Endothelial cell of umbilical vein (primary cell): ENCODE results near the gene POU5F1. TPM values are rescaled to one million over a fixed set of nuclear protein-coding genes. Genes with fewer than 3 reads are reported as not detected.
A peak's percentile ranks its signal among the peaks of the same experiment; 100 is the strongest.

ENCODE experiments used
- BruUV-seq: library from RNA; stranded (reverse); fragments of 400-500 nt; replicated peaks from 2 replicates; lab custom pipeline; 2021; lab: Mats Ljungman, UMichigan
- CTCF ChIA-PET: fragments of 300-600, 350-600 bp; sonication (Branson Sonifier 250); formaldehyde crosslinking; loops from one replicate; lab custom pipeline; 2021; ENCODE audit warnings: antibody characterized with exemption, inconsistent platforms; lab: Charles Lee
- POLR2A ChIA-PET: fragments of 300-600, 350-600 bp; sonication (Branson Sonifier 250); formaldehyde crosslinking; loops from one replicate; lab custom pipeline; 2021; ENCODE audit warnings: antibody characterized with exemption, inconsistent platforms; lab: Charles Lee
- DNase-seq: peaks from one replicate; pipeline ENCODE4 v3.0.0-alpha.2; 2011; ENCODE audit warnings: low read depth, low spot score
- FAIRE-seq: peaks from 2 replicates; lab custom pipeline; 2011; peaks lifted over from hg19 to GRCh38; lab: Jason Lieb, UNC
- H2AFZ ChIP-seq: 2 replicates; pipeline ENCODE4 v1.6.0; 2012; ENCODE audit warnings: low read depth, low read length, control low read depth, inconsistent platforms
- H3K27ac ChIP-seq: 2 replicates; pipeline ENCODE4 v1.5.1; 2011; ENCODE audit warnings: low read depth, mild to moderate bottlenecking, control low read depth, low read length, moderate library complexity; ENCODE audit not compliant: insufficient read depth
- H3K27me3 ChIP-seq, 2 experiments: 2 replicates each; pipeline versions ENCODE4 v1.6.0 to v1.6.1; 2011; ENCODE audit warnings: low read length in 2 of 2, mixed read lengths in 1 of 2; ENCODE audit not compliant: control insufficient read depth in 2 of 2, insufficient read depth in 2 of 2
- H3K36me3 ChIP-seq, 2 experiments: 2 replicates in 1 of 2; 3 replicates in 1 of 2; pipeline ENCODE4 v1.5.1; 2011; ENCODE audit warnings: low read length in 2 of 2, mild to moderate bottlenecking in 1 of 2, moderate library complexity in 1 of 2; ENCODE audit not compliant: control insufficient read depth in 2 of 2, insufficient read depth in 2 of 2; ENCODE audit errors: extremely low read depth in 1 of 2
- H3K4me1 ChIP-seq: 3 replicates; pipeline ENCODE4 v1.5.1; 2011; ENCODE audit warnings: mild to moderate bottlenecking, low read length; ENCODE audit not compliant: control insufficient read depth, insufficient read depth; ENCODE audit errors: extremely low read depth
- H3K4me2 ChIP-seq: 2 replicates; pipeline ENCODE4 v1.6.1; 2011; ENCODE audit warnings: low read length, control low read depth, mixed read lengths; ENCODE audit not compliant: insufficient read depth
- H3K4me3 ChIP-seq, 3 experiments: fragments of 200-600 bp in 1 of 3; sonication (generic), shearing (Covaris generic) in 1 of 3; replicated peaks in 1 of 3; 2 replicates each; pipeline ENCODE4 v1.5.1; 2011 to 2016; ENCODE audit warnings: control low read depth in 3 of 3, low read length in 3 of 3, mild to moderate bottlenecking in 2 of 3, inconsistent platforms in 1 of 3, low read depth in 1 of 3, moderate library complexity in 1 of 3; ENCODE audit not compliant: insufficient read depth in 1 of 3
- H3K79me2 ChIP-seq: 2 replicates; pipeline ENCODE4 v1.6.0; 2012; ENCODE audit warnings: low read length, inconsistent platforms; ENCODE audit not compliant: control insufficient read depth, insufficient read depth
- H3K9ac ChIP-seq: replicated peaks from 2 replicates; pipeline ENCODE3; 2011; ENCODE audit warnings: low read length, control low read depth; ENCODE audit not compliant: insufficient read depth; ENCODE audit errors: extremely low read depth
- H3K9me1 ChIP-seq: replicated peaks from 3 replicates; pipeline ENCODE4 v1.6.0; 2011; ENCODE audit warnings: mild to moderate bottlenecking, low read length; ENCODE audit not compliant: control insufficient read depth, insufficient read depth; ENCODE audit errors: extremely low read depth
- H3K9me3 ChIP-seq: replicated peaks from 2 replicates; pipeline ENCODE4 v1.5.1; 2012; ENCODE audit warnings: low read length, inconsistent platforms; ENCODE audit not compliant: control insufficient read depth, insufficient read depth
- H4K20me1 ChIP-seq: replicated peaks from 2 replicates; pipeline ENCODE3; 2011; ENCODE audit warnings: mild to moderate bottlenecking, low read length; ENCODE audit not compliant: control insufficient read depth, insufficient read depth; ENCODE audit errors: extremely low read depth
- EZH2 ChIP-seq: IDR thresholded peaks from 2 replicates; pipeline ENCODE4 v1.6.1; 2012; ENCODE audit warnings: borderline replicate concordance, low read depth, mild to moderate bottlenecking, moderate library complexity, low read length, inconsistent platforms; ENCODE audit not compliant: severe bottlenecking
- FOS ChIP-seq: IDR thresholded peaks from 2 replicates; pipeline ENCODE4 v1.6.1; 2011; ENCODE audit warnings: mild to moderate bottlenecking, low read length, moderate library complexity, borderline replicate concordance; ENCODE audit not compliant: insufficient read depth
- GATA2 ChIP-seq: IDR thresholded peaks from 2 replicates; pipeline ENCODE4 v1.7.0; 2011; ENCODE audit warnings: low read depth, mild to moderate bottlenecking, moderate library complexity, mixed read lengths, low read length; ENCODE audit not compliant: insufficient read length, insufficient read depth
- JUN ChIP-seq: IDR thresholded peaks from 2 replicates; pipeline ENCODE4 v1.6.1; 2011; ENCODE audit warnings: borderline replicate concordance, low read depth; ENCODE audit not compliant: insufficient read length, insufficient read depth
- MYC ChIP-seq: IDR thresholded peaks from one replicate; pipeline ENCODE4 v1.6.1; 2011; ENCODE audit warnings: mild to moderate bottlenecking, low read depth, low read length
- POLR2A ChIP-seq: IDR thresholded peaks from 2 replicates; pipeline ENCODE4 v1.6.1; 2012; ENCODE audit warnings: low read depth, mild to moderate bottlenecking, control low read depth, low read length
- POLR2AphosphoS5 ChIP-seq: IDR thresholded peaks from 2 replicates; pipeline ENCODE4 v1.6.1; 2012; ENCODE audit warnings: low read depth, mild to moderate bottlenecking, control low read depth, low read length, moderate library complexity; ENCODE audit not compliant: insufficient read depth
- dilution Hi-C: fragments of 300-500 bp; cut with MboI; formaldehyde crosslinking; loops from one replicate; pipeline ENCODE4 v1.15.0; 2019; ENCODE audit warnings: low sequenced_read_pairs; ENCODE audit not compliant: extremely low pct_ligation_motif_present
- intact Hi-C: fragments of 100-400 bp; cut with micrococcal nuclease; formaldehyde crosslinking; loops from one replicate; pipeline ENCODE4 v1.10.0; 2022
- polyA plus RNA-seq, 4 experiments: library from polyadenylated mRNA; depleted of rRNA in 3 of 4; stranded (reverse) in 3 of 4; unstranded in 1 of 4; fragments of >200 nt; gene quantifications; 2 replicates each; pipeline versions ENCODE4 v1.2.1 to v1.2.3, GENCODE V29; 2011 to 2012; ENCODE audit warnings: missing spikeins in 1 of 4
- total RNA-seq: library from RNA; stranded (reverse); gene quantifications from 2 replicates; pipeline ENCODE4 v1.2.3, GENCODE V29; 2021
- TF ChIP-seq, protein P1 (sequence below): IDR thresholded peaks from 2 replicates; pipeline ENCODE4 v1.6.1; 2011; ENCODE audit not compliant: insufficient read depth, insufficient read length

Gene POU5F1
- total and polyA plus RNA-seq, 2 donors (not counting 3 experiments of a cell fraction or from before 2014, with no cell fraction given), result 0.63 TPM; not detected in 1

DNA sequence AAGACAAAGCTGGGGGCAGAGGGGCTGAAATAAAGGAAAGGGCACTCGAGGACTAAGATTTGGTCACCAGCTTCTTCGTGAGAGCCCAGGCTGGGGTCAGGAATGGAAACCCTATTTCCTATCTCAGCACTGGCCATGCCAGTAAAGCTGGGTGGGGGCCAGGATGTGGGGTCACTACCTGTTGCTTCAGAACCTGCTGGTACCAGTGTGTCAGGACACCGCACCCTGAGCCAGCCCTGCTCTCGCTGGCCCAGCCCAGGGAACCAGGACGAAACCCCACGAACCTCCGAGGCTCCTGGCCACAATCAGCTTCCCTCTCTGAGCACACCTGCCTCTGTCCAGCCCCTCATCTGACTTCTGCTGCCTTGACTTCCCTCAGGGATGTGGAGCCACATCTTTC lies 52.3 kb downstream of the POU5F1 start:
- Histone ChIP-seq H3K9me1 (no peaks in the 10 kb centered on the region), H3K27ac (no peak overlapping the region), H3K4me2 (no peak overlapping the region), H3K4me3 (no peak overlapping the region), H2AFZ (no peak overlapping the region), H3K36me3 (no peaks in the 10 kb centered on the region), H3K27me3 (no peaks in the 10 kb centered on the region), H3K9me3 (no peaks in the 10 kb centered on the region), H3K79me2 (no peaks in the 10 kb centered on the region), H4K20me1 (no peaks in the 10 kb centered on the region), H3K4me1 (peaks cover 35% of the 10 kb centered on the region), H3K9ac (no peak overlapping the region)
- intact Hi-C loops, result no loop called here
- CTCF ChIA-PET, result interaction anchor here (1.5 to 8.2 kb wide), 3 partner anchors 9 to 31 kb away, joined by 3 to 102 read pairs (median 71); no protein-coding TSS in a partner anchor
- DNase-seq (no peak), FAIRE-seq (no peak)
- POLR2A ChIA-PET, result no interaction called here
- dilution Hi-C loops, result no loop called here
- BruUV-seq, result no TSS peak
- no peak for TF ChIP-seq MYC
- TF ChIP-seq, protein P1, sequence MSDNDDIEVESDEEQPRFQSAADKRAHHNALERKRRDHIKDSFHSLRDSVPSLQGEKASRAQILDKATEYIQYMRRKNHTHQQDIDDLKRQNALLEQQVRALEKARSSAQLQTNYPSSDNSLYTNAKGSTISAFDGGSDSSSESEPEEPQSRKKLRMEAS, result no peak
- no peak for TF ChIP-seq EZH2
- no peak for TF ChIP-seq JUN
- no peak for TF ChIP-seq POLR2AphosphoS5
- TF ChIP-seq GATA2, result no peak

DNA sequence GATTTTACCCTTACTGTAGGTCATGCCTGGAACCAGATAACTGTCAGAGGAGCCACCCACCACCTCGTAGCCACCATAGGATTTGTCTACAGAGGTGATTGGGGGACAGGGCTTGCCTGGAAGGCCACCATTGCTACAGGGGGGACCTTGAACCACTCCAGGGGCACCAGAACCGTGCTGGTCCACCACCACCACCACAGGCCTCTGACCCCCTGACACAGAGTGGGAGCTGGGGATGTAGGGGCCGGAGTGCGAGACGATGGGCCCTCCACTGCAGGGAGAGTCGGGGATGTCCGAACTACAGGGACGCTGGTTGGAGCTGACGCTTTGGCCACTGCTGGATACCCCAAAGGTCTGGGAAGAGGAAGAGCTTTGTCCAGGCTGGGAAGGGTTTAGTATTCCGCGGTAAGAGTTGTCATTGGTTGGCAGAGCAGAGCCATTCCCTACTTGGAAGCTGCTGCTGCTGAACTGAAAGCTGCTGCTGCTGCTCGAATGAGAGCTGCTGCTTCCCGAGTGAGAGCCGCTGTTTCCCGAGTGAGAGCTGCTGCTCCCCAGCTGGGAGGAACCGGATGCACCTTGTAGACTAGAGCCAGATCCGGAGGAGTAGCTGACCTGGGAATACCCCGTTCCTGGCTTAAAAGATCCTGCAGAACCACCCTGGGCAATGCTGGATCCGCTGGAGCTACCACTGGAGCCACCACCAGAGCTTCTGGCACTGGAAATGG lies 53.7 kb downstream of the POU5F1 start:
- H4K20me1 ChIP-seq, result no peaks in the 10 kb centered on the region
- H3K27me3 ChIP-seq, result no peaks in the 10 kb centered on the region
- peaks cover 21% of the 10 kb centered on the region for H3K4me1 ChIP-seq
- no peak overlapping the region for H3K9ac ChIP-seq
- H3K36me3 ChIP-seq, result no peaks in the 10 kb centered on the region
- H3K9me3 ChIP-seq, result no peaks in the 10 kb centered on the region
- intact Hi-C loops, result no loop called here
- H3K79me2 ChIP-seq, result no peaks in the 10 kb centered on the region
- H3K4me2 ChIP-seq, result no peak overlapping the region
- ChIA-PET CTCF (interaction anchor here (0.7 to 8.2 kb wide), 8 partner anchors 11 to 295 kb away, joined by 3 to 102 read pairs (median 14); no protein-coding TSS in a partner anchor), POLR2A (interaction anchor here (1.3 kb wide), 1 partner anchor 30 kb away, joined by 3 read pairs; no protein-coding TSS in a partner anchor)
- no peak overlapping the region for H3K4me3 ChIP-seq
- no TSS peak for BruUV-seq
- DNase-seq (peak; percentile 23), FAIRE-seq (no peak)
- TF ChIP-seq, protein P1, result no peak
- TF ChIP-seq EZH2 (no peak), POLR2AphosphoS5 (no peak), POLR2A (no peak), GATA2 (no peak), FOS (no peak)
- no peak overlapping the region for H2AFZ ChIP-seq
- H3K27ac ChIP-seq, result no peak overlapping the region
- dilution Hi-C loops, result no loop called here
- H3K9me1 ChIP-seq, result no peaks in the 10 kb centered on the region
